Activated CD4-positive, alpha-beta T cell treated with anti-CD3 and anti-CD28 coated beads for 4 hours (primary cell): ENCODE measurements around the gene EFNA5.

ENCODE experiments used
- DNase-seq, 2 donors: peaks; one replicate each; pipeline ENCODE4 v3.0.0-alpha.2; 2020

The EFNA5 gene

DNA sequence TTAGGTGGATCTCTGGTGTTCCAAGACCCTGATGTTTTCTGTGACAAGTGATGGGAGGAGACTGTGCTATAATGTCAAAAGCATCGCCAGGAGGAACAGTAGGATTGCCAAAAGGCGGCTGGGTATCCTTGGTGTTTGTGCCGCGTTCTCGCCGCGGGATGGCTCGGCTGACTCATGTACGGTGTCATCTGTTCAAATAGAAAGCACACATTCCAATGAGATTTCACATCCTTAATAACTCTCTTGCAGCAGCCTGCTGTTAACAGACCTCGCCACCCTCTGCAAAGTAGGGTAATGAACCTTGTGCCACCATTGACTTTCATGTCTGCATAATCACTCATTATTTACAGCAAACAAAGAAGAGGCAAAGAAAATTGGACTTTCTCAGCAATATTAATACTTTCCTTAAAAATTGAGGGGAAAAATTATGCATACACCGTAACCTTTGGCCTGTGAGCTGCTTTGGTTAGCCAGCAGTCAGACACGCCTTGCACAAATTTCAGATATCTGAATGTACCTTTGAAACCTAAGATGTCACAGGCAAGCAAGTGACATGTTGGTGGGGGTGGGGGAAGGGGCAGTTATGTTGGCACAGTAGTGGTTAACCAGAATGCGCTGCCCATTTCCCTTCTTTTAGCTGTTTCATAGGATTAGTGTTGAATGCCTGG is 289.4 kb downstream of the EFNA5 start:
- no peak for DNase-seq

- DNase-seq = no peak
These were observed 290.1 kb downstream of the EFNA5 start for GRCh38 chr5:107380654-107381053.

DNA sequence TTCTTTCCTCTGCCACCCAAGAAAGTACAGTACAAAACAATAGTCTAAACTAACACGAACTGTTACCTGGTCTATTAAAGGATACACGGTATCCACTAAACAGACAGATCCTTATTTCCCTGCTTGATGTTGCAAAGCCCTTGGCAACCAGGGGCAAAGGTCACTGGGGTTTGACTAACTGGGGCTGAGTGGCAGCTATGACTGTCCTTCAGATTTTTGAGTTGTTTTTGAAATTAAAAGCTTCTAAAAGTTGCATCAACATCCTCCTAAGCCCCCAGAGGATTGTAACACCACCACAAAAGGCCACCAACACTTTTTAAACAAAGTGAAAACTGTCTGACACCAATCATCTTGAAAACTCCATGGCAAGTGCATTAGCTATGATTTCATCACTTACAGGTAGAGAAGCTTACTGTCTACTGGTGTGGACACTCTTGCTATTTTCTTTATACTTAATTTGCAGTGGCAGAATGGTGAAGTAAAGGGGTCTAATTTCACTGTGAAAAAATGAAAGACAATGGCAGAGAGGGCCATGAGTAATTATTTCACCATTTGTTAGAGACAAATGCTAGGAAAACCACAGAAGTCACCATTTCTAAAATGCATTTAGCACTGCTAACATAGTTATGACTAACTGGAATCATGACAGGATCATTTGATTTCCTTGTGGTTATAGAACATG is 292.4 kb downstream of the EFNA5 start:
- DNase-seq = no peak

DNA sequence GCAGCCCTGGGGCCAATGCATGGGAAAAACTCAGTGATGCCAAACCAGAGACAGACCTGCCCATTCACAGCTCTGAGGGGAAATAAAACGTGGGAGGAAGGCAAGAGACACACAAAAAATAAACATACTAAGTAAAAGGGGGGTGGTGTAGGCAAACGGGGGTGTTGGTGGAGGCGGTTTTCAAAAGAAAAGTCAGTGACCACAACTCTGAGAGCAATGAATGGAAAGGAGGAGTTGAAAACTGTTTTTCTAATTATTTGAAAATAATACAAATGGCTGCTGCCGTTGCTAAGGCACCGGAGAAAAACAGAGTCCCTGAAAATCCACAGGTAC is 293.5 kb downstream of the EFNA5 start:
- no peak for DNase-seq

DNA sequence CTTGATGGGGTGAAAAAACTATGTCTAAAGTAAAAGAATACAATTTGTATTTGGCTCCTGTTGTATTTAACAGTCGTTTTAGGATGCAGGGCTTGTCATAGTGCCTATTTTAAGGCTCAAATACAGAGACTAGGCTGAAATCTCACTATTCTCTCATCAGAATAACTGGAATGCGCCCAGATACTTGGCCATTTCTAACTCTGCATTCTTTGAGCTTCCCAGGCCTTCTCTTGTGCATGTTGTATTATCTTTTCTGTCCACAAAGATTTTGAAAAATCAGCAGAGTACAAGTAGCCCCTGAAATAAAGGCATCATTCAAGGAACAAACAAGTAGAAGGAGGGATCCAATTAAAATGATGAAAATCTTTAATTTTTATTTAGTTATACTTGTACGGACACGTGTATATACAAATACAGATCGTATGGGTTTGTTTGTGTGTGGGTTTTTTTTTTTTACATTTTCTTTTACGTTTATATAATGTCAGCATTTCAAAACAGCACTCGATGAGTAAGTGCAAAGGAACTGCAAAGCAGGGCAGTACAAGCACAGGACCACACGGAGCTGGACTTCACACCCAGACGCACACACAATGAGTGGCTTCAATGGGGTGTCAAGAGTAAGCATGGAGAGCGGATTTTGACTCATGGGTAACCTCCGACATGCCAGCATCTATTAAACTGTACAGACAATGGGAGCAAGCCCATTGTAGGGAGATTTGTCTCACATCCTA is 294.0 kb downstream of the EFNA5 start:
- no peak for DNase-seq

DNA sequence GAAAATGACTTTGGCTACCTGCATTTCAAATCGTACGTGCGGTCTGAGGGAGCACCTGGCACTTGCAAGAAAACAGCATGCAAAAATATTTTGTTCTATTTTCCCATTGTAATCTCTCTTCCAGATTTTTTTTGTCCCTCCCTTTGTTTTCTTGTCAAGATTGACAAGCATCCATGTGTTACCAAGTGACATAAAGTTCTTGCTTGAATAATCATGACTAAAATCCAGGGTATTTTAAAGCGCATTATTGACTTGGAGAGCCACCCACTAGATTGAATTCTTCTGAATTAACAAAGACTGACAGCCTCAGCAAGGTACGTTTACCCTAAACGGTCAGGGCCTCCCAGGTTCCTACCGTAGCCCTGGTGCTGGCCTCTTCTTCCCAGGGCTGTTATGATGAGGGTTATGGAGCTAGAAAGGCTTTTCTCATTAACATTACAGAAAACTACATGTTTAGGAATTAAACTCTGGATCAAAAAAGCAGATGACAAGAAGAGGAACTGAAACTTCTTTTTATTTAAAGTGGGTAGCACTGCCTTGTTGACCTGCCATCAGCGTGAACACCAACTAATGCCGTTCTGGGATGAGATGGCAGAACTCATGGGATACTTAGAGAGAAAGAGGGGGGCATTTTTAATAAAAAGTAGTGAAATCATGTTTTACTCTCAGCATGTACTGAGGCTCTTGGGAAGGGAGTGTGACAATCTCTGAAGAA is 297.0 kb downstream of the EFNA5 start:
- no peak for DNase-seq

DNA sequence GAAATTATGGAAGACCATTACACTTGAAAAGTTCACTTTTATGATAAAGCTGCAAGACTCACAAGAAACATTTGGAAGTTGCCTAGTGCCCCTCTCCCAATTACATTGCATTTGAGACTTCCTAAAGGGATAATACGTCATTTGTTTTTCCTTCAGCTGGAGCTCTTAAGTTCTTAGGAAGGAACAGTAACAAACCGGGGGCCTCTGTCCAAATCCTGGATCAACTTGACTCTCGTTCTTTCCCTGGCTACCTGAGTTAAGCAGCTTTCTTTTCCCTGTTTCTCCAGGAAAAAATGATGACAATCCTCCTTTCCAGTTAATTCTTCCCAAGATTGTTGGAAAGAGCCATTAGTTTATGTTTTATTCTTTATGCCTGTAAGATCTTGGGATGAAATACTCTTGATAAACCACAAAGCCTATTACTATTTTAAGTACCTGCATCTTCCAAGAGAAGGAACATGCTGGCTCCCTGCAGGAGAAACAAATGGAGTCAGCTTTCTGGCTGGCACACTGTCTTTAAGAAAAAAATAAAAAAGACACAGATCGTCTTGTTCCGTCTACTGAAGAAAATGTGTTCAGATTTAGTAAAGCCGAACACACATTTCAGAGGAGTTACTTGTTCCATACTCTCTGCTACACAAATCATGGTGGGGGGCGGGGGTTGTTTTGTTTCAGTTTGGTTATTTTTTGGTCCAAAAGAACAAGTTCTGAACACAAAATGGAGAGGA is 297.9 kb downstream of the EFNA5 start:
- no peak for DNase-seq

DNA sequence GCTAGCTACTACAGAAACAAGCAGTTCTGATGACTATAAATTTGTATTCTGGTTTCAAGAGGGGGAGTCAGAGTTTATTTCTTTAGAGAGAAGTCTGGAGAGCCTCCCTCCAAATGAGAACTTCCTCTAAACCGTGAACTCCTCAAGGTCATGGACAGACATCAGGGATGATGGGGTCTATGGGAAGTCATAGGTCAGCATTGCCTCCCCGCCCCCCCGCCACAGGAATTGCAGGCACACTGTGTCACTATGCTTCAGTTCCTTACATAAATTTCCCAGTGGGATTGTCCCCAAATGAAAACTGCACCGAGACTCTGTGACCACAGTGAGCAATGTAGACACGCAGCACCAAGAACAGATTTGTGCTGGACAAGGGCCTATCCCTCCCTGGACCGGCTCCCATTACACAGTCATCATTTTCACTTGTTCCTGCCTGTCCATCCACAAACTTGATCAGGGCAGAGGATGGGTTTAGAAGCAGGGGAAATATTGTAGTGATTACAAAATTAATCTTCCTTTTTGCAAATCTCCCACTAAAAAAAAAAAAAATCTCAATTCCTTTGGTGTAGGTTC is 300.3 kb downstream of the EFNA5 start:
- DNase-seq = no peak

DNA sequence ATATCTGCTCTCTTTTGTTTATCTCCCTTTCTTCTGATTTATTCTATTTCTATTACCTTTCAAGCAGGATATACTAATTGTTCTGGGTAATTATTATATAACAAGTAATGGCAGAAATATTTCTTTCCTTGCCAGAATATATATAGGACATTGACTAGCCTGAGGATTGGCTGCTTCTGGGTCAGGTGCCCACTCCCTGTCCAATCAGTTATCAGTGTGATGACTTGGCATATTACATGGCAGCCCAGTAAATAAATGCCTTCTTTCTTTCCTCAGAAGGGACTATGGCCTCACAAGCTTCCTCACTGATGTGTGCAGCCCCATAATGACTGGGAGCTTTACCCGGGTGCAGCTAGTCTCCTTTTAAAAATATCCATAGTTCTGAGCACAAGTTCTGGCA is 301.1 kb downstream of the EFNA5 start:
- DNase-seq = no peak

DNA sequence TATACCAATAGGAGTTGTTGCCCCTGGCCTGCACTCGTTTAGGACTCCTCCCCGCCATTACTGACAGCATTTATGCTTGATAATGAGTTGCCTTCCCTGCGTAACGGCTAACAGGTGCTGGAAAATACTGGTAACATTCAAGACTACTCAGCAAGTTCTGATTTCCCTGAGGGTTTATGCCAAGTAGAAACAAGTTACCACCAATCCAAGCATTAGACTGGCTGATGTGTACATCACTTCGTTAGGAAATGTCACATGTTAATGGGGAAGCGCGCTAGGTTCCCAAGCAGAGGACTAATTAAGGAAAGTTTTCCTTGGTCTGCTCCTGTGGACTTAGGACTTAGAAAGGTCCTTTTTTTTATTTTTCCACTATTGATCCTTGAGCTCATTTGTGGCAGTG is 302.1 kb downstream of the EFNA5 start:
- DNase-seq = no peak

DNA sequence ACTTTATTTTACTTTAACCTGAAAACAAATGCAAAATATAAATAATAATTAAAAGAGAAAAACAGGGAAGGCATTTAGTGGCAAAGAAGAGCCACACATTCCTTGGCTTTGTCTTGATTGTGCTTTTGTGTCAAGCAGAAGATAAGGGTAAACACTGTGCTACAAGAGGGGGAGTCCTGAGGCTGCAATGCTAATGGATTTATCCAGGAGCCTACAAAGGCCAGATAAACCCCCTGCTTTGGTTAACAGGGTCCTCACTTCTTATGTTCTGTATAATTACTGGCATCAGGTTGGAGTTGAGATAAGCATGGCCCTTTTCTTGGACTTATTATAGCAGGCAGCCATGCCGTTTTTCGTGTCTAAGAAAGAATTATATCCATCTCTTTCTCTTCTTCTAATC is 302.8 kb downstream of the EFNA5 start:
- DNase-seq = no peak

GRCh38 chr5:107367480-107367879 is 303.3 kb downstream of the EFNA5 start:
- no peak for DNase-seq

DNA sequence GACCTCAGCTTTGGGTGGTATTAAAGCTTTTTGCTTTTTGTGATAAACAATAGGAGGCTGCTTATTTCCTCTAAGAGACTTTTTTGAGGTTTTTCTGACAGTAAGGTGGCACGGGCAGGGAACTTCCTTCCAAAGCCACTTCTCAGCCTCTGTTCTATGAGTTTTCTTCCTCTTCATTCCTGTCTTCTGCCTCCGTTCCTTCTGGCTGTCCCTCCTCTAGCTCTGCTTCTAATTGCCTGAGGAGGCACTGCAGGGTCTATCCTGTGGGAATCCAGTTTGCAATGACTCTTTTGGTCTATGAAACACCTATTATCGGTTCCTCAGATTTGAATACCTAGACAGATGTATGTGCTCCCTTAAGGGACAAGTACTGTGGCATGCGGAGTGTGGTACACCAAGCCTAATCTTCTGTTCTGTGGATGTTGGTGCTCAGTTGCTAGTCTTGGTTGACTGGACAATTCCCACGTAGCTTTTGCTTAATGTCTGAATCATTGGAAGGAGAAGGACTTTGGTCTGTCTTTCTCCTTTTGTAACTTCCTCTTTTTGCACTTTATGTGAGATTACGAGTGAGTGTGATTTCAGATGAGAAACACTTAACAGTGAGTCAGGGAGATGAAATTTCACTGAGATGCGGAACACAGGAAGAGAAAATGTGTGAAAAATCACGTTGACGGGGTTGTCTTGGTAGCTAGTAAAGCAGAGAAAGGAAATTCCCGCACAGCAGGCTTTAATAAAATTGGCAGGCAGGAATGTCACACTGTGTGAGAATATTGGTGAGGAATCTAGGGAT is 305.2 kb downstream of the EFNA5 start:
- DNase-seq = no peak

DNA sequence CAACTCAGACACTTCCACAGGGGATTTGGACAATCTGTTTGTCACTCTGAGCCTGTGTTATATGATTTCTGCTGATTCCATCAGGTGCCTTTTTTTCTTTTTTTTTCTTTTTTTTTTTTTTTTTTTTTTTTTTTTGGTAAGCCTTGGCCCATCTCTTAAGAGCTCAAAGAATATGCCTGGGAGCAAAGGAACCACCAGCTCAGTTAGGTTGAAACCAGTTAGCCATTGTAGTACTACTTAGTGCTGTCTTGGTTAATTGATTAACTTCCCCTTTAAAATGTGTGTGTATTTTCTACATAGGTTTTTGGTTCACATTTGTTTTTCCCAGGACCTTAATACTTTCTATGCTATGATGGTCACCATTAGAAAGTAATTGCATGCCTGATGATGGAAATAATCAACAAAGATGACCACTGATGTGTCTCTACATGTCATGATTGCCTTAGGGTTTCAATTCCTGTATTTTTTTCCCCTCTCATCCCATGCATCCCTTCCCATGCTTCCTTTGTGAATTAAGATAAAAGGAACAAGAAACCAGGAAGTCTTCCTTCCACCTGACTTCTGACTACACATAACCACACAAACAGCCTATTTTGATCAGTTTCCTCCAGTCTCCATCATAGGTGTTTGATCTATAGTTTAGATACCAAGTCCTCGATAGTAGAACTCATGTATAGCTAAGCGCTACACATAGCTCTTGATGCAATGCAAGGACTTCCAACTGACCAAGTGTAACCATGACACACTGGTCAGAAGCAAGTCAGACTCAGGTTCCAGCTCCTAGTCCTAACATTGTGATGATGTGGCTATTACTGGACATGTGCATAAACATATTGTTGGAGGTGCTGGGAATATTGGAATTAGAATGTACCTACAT is 306.1 kb downstream of the EFNA5 start:
- DNase-seq = no peak

GRCh38 chr5:107363768-107364167 is 307.0 kb downstream of the EFNA5 start:
- no peak for DNase-seq

- DNase-seq = no peak
These were observed 308.8 kb downstream of the EFNA5 start for GRCh38 chr5:107361945-107362344.

GRCh38 chr5:107359916-107360234 is 310.9 kb downstream of the EFNA5 start:
- no peak for DNase-seq

DNA sequence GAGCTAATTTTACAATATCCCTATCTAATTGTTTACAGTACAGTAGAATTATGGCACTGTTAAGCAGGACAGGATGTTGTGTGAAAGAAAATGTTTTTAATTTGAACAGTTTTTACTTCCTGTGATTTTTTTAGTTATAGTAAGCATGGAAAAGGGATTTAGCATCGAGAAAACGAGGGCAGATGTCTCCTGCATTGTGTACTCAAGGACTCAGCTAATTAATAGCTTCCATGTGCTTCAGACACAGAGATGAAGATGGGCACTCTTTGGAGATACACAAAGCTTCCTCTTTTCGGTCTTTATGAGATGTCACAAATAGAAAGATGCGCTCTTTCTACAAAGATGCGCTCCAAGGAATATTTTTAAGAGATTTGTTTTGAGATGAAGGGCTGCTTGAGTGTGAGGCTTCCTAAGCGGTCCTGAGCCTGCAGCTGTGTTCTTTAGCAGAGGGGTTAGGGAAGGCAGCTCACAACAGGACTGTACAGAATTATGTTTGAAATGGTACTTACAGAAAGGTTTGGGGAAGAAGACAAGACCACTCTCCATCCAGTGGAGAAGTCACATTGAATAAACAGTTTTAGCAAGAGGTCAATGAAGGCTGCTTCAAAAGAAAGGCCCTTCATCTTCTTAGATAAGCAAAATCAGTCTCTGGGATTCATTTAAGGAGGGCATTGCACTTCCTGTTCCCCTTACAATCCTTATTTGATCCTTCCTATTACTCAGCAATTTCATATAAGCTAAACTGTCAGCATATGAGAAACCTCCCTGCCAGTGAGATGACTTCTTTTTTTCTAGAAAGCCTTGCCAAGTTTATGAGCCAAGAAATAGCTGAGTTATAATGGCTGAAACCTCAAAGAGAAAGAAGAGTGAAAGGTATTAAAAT is 311.5 kb downstream of the EFNA5 start:
- no peak for DNase-seq

GRCh38 chr5:107356891-107357290 is 313.8 kb downstream of the EFNA5 start:
- DNase-seq = no peak

DNA sequence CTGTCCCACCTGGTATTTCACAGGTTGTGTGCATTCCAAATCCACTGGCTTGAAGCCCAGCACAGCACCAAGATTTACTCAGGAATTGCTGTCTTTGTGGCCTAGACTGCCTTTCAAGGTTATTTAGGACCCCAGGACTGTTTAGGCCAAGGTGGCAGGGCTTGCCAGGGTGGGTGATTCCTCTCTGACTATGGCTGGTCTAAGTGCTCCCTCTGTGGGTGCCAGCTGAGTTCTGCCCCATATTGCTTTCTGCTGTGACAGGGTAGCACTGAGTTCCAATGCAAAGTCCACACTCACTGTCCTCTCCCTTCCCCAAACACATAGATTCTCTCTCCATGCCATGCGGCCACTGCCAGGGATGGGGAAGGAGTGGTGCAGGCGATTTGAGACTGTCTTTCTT is 318.2 kb downstream of the EFNA5 start:
- no peak for DNase-seq
